Tibial artery (tissue), 4 donors: ENCODE data around the gene COQ8B.
"Not testable (repeated sequence)": the region's sequence is repeated elsewhere in the genome, so short reads cannot be mapped to it uniquely, and the experiment has no call there.

Source experiments
- DNase-seq, 2 donors: peaks; one replicate each; pipeline ENCODE4 v3.0.0-alpha.2; 2019
- H3K27ac ChIP-seq, 2 donors: fragments of 200-600 bp; sonication (generic) in 1 of 2; 1 replicate in 1 of 2; 2 replicates in 1 of 2; pipeline ENCODE4 v1.5.1; 2018 to 2019; ENCODE audit warnings: mild to moderate bottlenecking in 1 of 2
- H3K27me3 ChIP-seq, 2 donors: fragments of 200-600 bp; sonication (generic) in 1 of 2; one replicate each; pipeline versions ENCODE4 v1.5.1 to v1.6.0; 2016 to 2019
- H3K36me3 ChIP-seq, 3 donors: fragments of 200-600 bp; sonication (generic) in 2 of 3; one replicate each; pipeline ENCODE4 v1.5.1; 2016 to 2019; ENCODE audit warnings: mild to moderate bottlenecking in 2 of 3
- H3K4me1 ChIP-seq, 4 donors: fragments of 200-600 bp; sonication (generic) in 2 of 4; 1 replicate in 3 of 4; 2 replicates in 1 of 4; pipeline ENCODE4 v1.5.1; 2016 to 2019
- H3K4me3 ChIP-seq, 2 donors: fragments of 200-600 bp; sonication (generic) in 1 of 2; 1 replicate in 1 of 2; 2 replicates in 1 of 2; pipeline ENCODE4 v1.5.1; 2018 to 2019; ENCODE audit warnings: mild to moderate bottlenecking in 2 of 2
- H3K9me3 ChIP-seq, 3 donors: fragments of 200-600 bp; sonication (generic) in 1 of 3; one replicate each; pipeline ENCODE4 v1.5.1; 2016 to 2019
- CTCF ChIP-seq, 2 experiments: fragments of 200-600 bp in 1 of 2; fragments of 450-650 bp in 1 of 2; IDR thresholded peaks; one replicate each; pipeline ENCODE4 v1.5.1; 2017 to 2019; ENCODE audit warnings: antibody characterized with exemption in 2 of 2, mild to moderate bottlenecking in 1 of 2, moderate library complexity in 1 of 2
- intact Hi-C: fragments of 100-400 bp; cut with DNase I; formaldehyde crosslinking; loops from one replicate; pipeline ENCODE4 v1.15.0; 2023; ENCODE audit warnings: low total_unique reads

COQ8B gene

GRCh38 chr19:40736661-40737060 lies 20.0 kb upstream of the COQ8B start:
- intact Hi-C loops = no loop called here
- DNase-seq = no peak
- Histone ChIP-seq H3K36me3 (peaks cover 69 to 92% (median 84%) of the 10 kb centered on the region in 3 donors), H3K4me3 (no peak overlapping the region), H3K27me3 (no peaks in the 10 kb centered on the region), H3K4me1 (peaks cover 0 to 10% (median 1%) of the 10 kb centered on the region in 4 donors), H3K27ac (no peak overlapping the region), H3K9me3 (no peaks in the 10 kb centered on the region)
- no peak for TF ChIP-seq CTCF (IDR thresholded peaks at IDR 0.05)

- Histone ChIP-seq H3K4me3 (no peak overlapping the region), H3K27me3 (no peaks in the 10 kb centered on the region), H3K4me1 (peaks cover 0 to 3% (median 1%) of the 10 kb centered on the region in 4 donors), H3K27ac (no peak overlapping the region), H3K9me3 (no peaks in the 10 kb centered on the region), H3K36me3 (peaks cover 81 to 100% (median 96%) of the 10 kb centered on the region in 3 donors)
- no peak for DNase-seq
- TF ChIP-seq CTCF (IDR thresholded peaks at IDR 0.05) = no peak
- intact Hi-C loops = no loop called here
Measured at GRCh38 chr19:40735013-40735771, 18.5 kb upstream of the COQ8B start.

GRCh38 chr19:40733149-40733548 lies 16.5 kb upstream of the COQ8B start:
- TF ChIP-seq CTCF (IDR thresholded peaks at IDR 0.05) = no peak
- Histone ChIP-seq H3K36me3 (peaks cover 83 to 100% (median 96%) of the 10 kb centered on the region in 3 donors), H3K4me3 (no peak overlapping the region), H3K27me3 (no peaks in the 10 kb centered on the region), H3K4me1 (no peaks in the 10 kb centered on the region), H3K27ac (no peak overlapping the region), H3K9me3 (no peaks in the 10 kb centered on the region)
- no peak for DNase-seq
- intact Hi-C loops = no loop called here

GRCh38 chr19:40732304-40732703 lies 15.6 kb upstream of the COQ8B start:
- DNase-seq, H3K4me3 ChIP-seq, H3K9me3 ChIP-seq, intact Hi-C loops, H3K4me1 ChIP-seq, H3K27ac ChIP-seq, H3K27me3 ChIP-seq: not testable (repeated sequence)
- H3K36me3 ChIP-seq = peaks cover 84 to 100% (median 96%) of the 10 kb centered on the region in 3 donors

- intact Hi-C loops, DNase-seq, H3K27me3 ChIP-seq, H3K9me3 ChIP-seq, H3K4me3 ChIP-seq, H3K4me1 ChIP-seq, H3K27ac ChIP-seq: not testable (repeated sequence)
- peaks cover 83 to 100% (median 96%) of the 10 kb centered on the region in 3 donors for H3K36me3 ChIP-seq
Measured at GRCh38 chr19:40730065-40730464, 13.4 kb upstream of the COQ8B start.

GRCh38 chr19:40726279-40726678 lies 9.6 kb upstream of the COQ8B start:
- TF ChIP-seq CTCF (IDR thresholded peaks at IDR 0.05) = no peak
- DNase-seq = no peak
- intact Hi-C loops = no loop called here
- peaks cover 0 to 34% (median 21%) of the 10 kb centered on the region in 4 donors for H3K4me1 ChIP-seq
- H3K9me3 ChIP-seq = no peaks in the 10 kb centered on the region
- H3K36me3 ChIP-seq = peaks cover 62 to 87% (median 77%) of the 10 kb centered on the region in 3 donors
- no peak overlapping the region for H3K27ac ChIP-seq
- no peak overlapping the region for H3K4me3 ChIP-seq
- no peaks in the 10 kb centered on the region for H3K27me3 ChIP-seq
